SK-N-SH treated with all-trans-retinoic acid at 6 μM for 48 hours (cell line): ENCODE measurements around the gene AGO1.

Experiments used
- ATAC-seq: fragments of 200-7000 bp; cut with Tn5 transposase; 3 replicates; pipeline ENCODE4 v1.9.1; 2020; ENCODE audit warnings: mild to moderate bottlenecking, moderate library complexity
- BACH2 ChIP-seq: fragments of 250-450 bp; sonication (Bioruptor Pico); IDR thresholded peaks from 2 replicates; pipeline ENCODE4 v1.9.0; 2021; ENCODE audit warnings: mild to moderate bottlenecking, borderline replicate concordance
- CREB5 ChIP-seq: fragments of 250-450 bp; sonication (Bioruptor Pico); IDR thresholded peaks from 2 replicates; pipeline ENCODE4 v1.5.1; 2020; ENCODE audit warnings: low read depth, mild to moderate bottlenecking, moderate library complexity
- CSDC2 ChIP-seq: fragments of 250-450 bp; sonication (Bioruptor Pico); IDR thresholded peaks from 2 replicates; pipeline ENCODE4 v1.5.0; 2020; ENCODE audit warnings: mild to moderate bottlenecking, moderate library complexity
- CSRNP3 ChIP-seq: fragments of 250-450 bp; sonication (Bioruptor Pico); IDR thresholded peaks from 2 replicates; pipeline ENCODE4 v1.5.1; 2021; ENCODE audit warnings: mild to moderate bottlenecking, moderate library complexity
- ESRRG ChIP-seq: fragments of 250-450 bp; sonication (Bioruptor Pico); IDR thresholded peaks from 2 replicates; pipeline ENCODE4 v1.6.1; 2021; ENCODE audit warnings: mild to moderate bottlenecking
- GLIS3 ChIP-seq: fragments of 250-450 bp; sonication (Bioruptor Pico); IDR thresholded peaks from 2 replicates; pipeline ENCODE4 v1.5.0; 2020; ENCODE audit warnings: mild to moderate bottlenecking, moderate library complexity
- ISL1 ChIP-seq: fragments of 250-450 bp; sonication (Bioruptor Pico); IDR thresholded peaks from 2 replicates; pipeline ENCODE4 v2.1.2; 2022; ENCODE audit warnings: mild to moderate bottlenecking, moderate library complexity
- OSR1 ChIP-seq: fragments of 250-450 bp; sonication (Bioruptor Pico); IDR thresholded peaks from 2 replicates; pipeline ENCODE4 v1.8.0; 2022; ENCODE audit warnings: moderate library complexity, mild to moderate bottlenecking, inconsistent platforms
- PPARA ChIP-seq: fragments of 250-450 bp; sonication (Bioruptor Pico); IDR thresholded peaks from 2 replicates; pipeline ENCODE4 v1.5.0; 2020; ENCODE audit warnings: mild to moderate bottlenecking, borderline replicate concordance
- RARB ChIP-seq: fragments of 250-450 bp; sonication (Bioruptor Pico); IDR thresholded peaks from 2 replicates; pipeline ENCODE4 v1.8.0; 2021; ENCODE audit warnings: mild to moderate bottlenecking, moderate library complexity
- SNAI2 ChIP-seq: fragments of 250-450 bp; sonication (Bioruptor Pico); IDR thresholded peaks from 2 replicates; pipeline ENCODE4 v1.5.0; 2020; ENCODE audit warnings: mild to moderate bottlenecking, moderate library complexity
- TOX ChIP-seq: fragments of 250-450 bp; sonication (Bioruptor Pico); IDR thresholded peaks from 2 replicates; pipeline ENCODE4 v1.8.0; 2021; ENCODE audit warnings: mild to moderate bottlenecking, moderate library complexity, borderline replicate concordance
- ZC3H10 ChIP-seq: fragments of 250-450 bp; sonication (Bioruptor Pico); IDR thresholded peaks from 2 replicates; pipeline ENCODE4 v1.5.1; 2021; ENCODE audit warnings: mild to moderate bottlenecking, moderate library complexity
- ZFP3 ChIP-seq: fragments of 250-450 bp; sonication (Bioruptor Pico); IDR thresholded peaks from 2 replicates; pipeline ENCODE4 v1.5.0; 2020; ENCODE audit warnings: mild to moderate bottlenecking, moderate library complexity
- ZFP30 ChIP-seq: fragments of 450-650 bp; formaldehyde crosslinking; IDR thresholded peaks from 2 replicates; pipeline ENCODE4 v1.5.0; 2022; ENCODE audit warnings: mild to moderate bottlenecking, moderate library complexity
- ZNF70 ChIP-seq: fragments of 450-650 bp; formaldehyde crosslinking; IDR thresholded peaks from 2 replicates; pipeline ENCODE4 v1.5.0; 2020; ENCODE audit warnings: mild to moderate bottlenecking, moderate library complexity
- ZNF8 ChIP-seq: fragments of 450-650 bp; formaldehyde crosslinking; IDR thresholded peaks from 2 replicates; pipeline ENCODE4 v1.5.0; 2020; ENCODE audit warnings: mild to moderate bottlenecking, moderate library complexity
- TF ChIP-seq, protein P1 (sequence below): fragments of 250-450 bp; sonication (Bioruptor Pico); IDR thresholded peaks from 2 replicates; pipeline ENCODE4 v1.8.0; 2021; ENCODE audit warnings: low read depth, mild to moderate bottlenecking, moderate library complexity, borderline replicate concordance
- TF ChIP-seq, protein P2 (sequence below): fragments of 250-450 bp; sonication (Bioruptor Pico); IDR thresholded peaks from 2 replicates; pipeline ENCODE4 v1.8.0; 2020; ENCODE audit warnings: mild to moderate bottlenecking, moderate library complexity, borderline replicate concordance
- TF ChIP-seq, protein P3 (sequence below): fragments of 250-450 bp; sonication (Bioruptor Pico); IDR thresholded peaks from 2 replicates; pipeline ENCODE4 v1.5.0; 2020; ENCODE audit warnings: mild to moderate bottlenecking, moderate library complexity

AGO1 gene

DNA sequence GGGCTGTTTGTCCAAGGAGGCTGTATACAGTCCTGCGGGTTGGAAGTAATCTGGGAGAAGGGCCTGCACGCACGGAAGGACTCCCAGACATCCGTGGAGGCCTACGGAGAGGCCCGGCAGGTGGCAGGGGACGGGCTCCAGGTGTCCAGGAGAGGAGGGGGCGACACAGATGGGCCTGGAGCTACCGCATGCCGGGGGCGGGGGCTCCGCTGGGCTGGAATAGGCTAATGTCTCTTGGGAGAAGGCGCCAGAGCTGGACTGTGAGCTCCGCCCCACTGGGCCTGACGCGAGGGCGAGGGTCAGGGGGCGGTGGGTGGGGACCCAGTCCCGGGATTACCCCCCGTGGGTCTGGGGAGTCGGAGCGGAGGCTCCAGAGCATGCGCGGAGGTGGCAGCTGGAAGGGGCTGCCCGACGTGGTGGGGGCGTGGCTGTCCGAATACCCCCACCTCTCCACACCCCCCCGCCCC lies 659 bp downstream of the AGO1 start:
- ATAC-seq, result peak; percentile 41

GRCh38 chr1:35884934-35885333 lies 1.9 kb downstream of the AGO1 start:
- TF ChIP-seq, protein P1, sequence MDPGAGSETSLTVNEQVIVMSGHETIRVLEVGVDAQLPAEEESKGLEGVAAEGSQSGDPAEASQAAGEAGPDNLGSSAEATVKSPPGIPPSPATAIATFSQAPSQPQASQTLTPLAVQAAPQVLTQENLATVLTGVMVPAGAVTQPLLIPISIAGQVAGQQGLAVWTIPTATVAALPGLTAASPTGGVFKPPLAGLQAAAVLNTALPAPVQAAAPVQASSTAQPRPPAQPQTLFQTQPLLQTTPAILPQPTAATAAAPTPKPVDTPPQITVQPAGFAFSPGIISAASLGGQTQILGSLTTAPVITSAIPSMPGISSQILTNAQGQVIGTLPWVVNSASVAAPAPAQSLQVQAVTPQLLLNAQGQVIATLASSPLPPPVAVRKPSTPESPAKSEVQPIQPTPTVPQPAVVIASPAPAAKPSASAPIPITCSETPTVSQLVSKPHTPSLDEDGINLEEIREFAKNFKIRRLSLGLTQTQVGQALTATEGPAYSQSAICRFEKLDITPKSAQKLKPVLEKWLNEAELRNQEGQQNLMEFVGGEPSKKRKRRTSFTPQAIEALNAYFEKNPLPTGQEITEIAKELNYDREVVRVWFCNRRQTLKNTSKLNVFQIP, result no peak
- TF ChIP-seq ZNF70 (CRISPR knock-in tag), result no peak
- TF ChIP-seq ZFP30 (CRISPR knock-in tag), result no peak
- no peak for TF ChIP-seq ESRRG
- TF ChIP-seq GLIS3 (CRISPR knock-in tag), result no peak
- no peak for TF ChIP-seq SNAI2 (CRISPR knock-in tag)
- no peak for TF ChIP-seq PPARA (CRISPR knock-in tag)
- TF ChIP-seq CREB5 (CRISPR knock-in tag), result no peak
- TF ChIP-seq CSDC2, result no peak
- no peak for TF ChIP-seq RARB (CRISPR knock-in tag)
- TF ChIP-seq, protein P2, sequence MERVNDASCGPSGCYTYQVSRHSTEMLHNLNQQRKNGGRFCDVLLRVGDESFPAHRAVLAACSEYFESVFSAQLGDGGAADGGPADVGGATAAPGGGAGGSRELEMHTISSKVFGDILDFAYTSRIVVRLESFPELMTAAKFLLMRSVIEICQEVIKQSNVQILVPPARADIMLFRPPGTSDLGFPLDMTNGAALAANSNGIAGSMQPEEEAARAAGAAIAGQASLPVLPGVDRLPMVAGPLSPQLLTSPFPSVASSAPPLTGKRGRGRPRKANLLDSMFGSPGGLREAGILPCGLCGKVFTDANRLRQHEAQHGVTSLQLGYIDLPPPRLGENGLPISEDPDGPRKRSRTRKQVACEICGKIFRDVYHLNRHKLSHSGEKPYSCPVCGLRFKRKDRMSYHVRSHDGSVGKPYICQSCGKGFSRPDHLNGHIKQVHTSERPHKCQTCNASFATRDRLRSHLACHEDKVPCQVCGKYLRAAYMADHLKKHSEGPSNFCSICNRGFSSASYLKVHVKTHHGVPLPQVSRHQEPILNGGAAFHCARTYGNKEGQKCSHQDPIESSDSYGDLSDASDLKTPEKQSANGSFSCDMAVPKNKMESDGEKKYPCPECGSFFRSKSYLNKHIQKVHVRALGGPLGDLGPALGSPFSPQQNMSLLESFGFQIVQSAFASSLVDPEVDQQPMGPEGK, result no peak
- no peak for TF ChIP-seq ZFP3 (CRISPR knock-in tag)
- no peak for TF ChIP-seq ZNF8 (CRISPR knock-in tag)
- no peak for TF ChIP-seq OSR1 (CRISPR knock-in tag)
- no peak for TF ChIP-seq ISL1 (CRISPR knock-in tag)
- no peak for TF ChIP-seq TOX (CRISPR knock-in tag)
- TF ChIP-seq, all 23 proteins: peak for 0
- ATAC-seq, result no peak

More for the DNA sequence above, 659 bp downstream of the AGO1 start:
- TF ChIP-seq CSRNP3 (CRISPR knock-in tag) (no peak), ZNF8 (CRISPR knock-in tag) (no peak), ZC3H10 (CRISPR knock-in tag) (no peak), RARB (CRISPR knock-in tag) (no peak), ZFP30 (CRISPR knock-in tag) (no peak), BACH2 (CRISPR knock-in tag) (no peak), ESRRG (no peak), ZFP3 (CRISPR knock-in tag) (no peak), CREB5 (CRISPR knock-in tag) (no peak)
- TF ChIP-seq, protein P3, sequence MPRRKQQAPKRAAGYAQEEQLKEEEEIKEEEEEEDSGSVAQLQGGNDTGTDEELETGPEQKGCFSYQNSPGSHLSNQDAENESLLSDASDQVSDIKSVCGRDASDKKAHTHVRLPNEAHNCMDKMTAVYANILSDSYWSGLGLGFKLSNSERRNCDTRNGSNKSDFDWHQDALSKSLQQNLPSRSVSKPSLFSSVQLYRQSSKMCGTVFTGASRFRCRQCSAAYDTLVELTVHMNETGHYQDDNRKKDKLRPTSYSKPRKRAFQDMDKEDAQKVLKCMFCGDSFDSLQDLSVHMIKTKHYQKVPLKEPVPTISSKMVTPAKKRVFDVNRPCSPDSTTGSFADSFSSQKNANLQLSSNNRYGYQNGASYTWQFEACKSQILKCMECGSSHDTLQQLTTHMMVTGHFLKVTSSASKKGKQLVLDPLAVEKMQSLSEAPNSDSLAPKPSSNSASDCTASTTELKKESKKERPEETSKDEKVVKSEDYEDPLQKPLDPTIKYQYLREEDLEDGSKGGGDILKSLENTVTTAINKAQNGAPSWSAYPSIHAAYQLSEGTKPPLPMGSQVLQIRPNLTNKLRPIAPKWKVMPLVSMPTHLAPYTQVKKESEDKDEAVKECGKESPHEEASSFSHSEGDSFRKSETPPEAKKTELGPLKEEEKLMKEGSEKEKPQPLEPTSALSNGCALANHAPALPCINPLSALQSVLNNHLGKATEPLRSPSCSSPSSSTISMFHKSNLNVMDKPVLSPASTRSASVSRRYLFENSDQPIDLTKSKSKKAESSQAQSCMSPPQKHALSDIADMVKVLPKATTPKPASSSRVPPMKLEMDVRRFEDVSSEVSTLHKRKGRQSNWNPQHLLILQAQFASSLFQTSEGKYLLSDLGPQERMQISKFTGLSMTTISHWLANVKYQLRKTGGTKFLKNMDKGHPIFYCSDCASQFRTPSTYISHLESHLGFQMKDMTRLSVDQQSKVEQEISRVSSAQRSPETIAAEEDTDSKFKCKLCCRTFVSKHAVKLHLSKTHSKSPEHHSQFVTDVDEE, result no peak
- TF ChIP-seq, protein P2, result no peak
